PC-3 (cell line): ENCODE results near the gene DGKD.

Experiments
- EZH2 ChIP-seq: fragments of 300-600 bp; sonication (generic); IDR thresholded peaks from one replicate; pipeline ENCODE4 v1.6.1; 2017; ENCODE audit warnings: antibody characterized with exemption, mild to moderate bottlenecking, low read length; ENCODE audit not compliant: unreplicated experiment
- EZH2phosphoT487 ChIP-seq: fragments of 300-600 bp; sonication (generic); IDR thresholded peaks from 2 replicates; pipeline ENCODE4 v1.6.1; 2018; ENCODE audit warnings: mild to moderate bottlenecking, antibody characterized with exemption, low read length, borderline replicate concordance
- TF ChIP-seq, protein P1 (sequence below): fragments of 300-600 bp; sonication (generic); conservative IDR thresholded peaks from 2 replicates; pipeline ENCODE4 v1.5.1; 2017; ENCODE audit warnings: antibody characterized with exemption, low read depth, mild to moderate bottlenecking, low read length

DNA sequence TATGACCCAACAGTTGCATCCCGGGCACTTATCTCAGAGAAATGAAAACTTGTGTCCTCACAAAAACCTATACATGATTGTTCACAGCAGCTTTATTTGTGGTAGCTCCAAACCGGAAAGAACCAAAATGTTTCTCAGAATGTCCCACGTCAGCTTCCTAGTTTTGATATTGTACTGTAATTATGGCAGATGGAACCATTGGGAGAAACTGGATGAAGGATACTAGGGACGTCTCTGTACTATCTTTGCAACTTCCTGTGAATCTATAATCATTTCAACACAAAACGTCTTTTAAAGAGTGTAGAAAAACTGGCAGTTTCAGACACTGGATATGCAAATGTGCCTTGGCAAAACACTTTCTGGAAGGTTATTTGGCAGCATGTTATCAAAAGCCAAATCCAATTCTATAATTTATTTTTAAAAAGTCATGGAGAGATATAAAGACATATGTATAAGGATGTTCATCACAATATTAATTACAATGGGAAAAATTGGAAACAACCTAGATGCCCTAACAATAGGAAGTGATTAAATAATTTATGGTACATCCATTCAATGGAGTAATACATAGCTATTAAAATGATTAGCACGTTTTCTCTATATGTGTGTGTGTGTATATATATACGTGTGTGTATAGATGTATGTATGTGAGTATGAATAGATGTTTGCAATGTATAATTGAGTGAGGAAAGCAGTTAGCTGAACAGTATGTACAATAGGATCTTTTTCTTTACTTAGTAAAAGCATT, 36.9 kb upstream of the DGKD start:
- TF ChIP-seq, protein P1, sequence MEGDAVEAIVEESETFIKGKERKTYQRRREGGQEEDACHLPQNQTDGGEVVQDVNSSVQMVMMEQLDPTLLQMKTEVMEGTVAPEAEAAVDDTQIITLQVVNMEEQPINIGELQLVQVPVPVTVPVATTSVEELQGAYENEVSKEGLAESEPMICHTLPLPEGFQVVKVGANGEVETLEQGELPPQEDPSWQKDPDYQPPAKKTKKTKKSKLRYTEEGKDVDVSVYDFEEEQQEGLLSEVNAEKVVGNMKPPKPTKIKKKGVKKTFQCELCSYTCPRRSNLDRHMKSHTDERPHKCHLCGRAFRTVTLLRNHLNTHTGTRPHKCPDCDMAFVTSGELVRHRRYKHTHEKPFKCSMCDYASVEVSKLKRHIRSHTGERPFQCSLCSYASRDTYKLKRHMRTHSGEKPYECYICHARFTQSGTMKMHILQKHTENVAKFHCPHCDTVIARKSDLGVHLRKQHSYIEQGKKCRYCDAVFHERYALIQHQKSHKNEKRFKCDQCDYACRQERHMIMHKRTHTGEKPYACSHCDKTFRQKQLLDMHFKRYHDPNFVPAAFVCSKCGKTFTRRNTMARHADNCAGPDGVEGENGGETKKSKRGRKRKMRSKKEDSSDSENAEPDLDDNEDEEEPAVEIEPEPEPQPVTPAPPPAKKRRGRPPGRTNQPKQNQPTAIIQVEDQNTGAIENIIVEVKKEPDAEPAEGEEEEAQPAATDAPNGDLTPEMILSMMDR, result no peak
- TF ChIP-seq EZH2 (no peak), EZH2phosphoT487 (no peak)
